Fibroblast of lung (primary cell): ENCODE results near the gene POU2F1.

Experiments
- CTCF ChIP-seq, 2 donors: IDR thresholded peaks in 1 of 2; conservative IDR thresholded peaks in 1 of 2; 1 replicate in 1 of 2; 2 replicates in 1 of 2; pipeline ENCODE4 v1.5.1; 2011 to 2012; ENCODE audit warnings: low read length in 2 of 2, control low read depth in 1 of 2, inconsistent platforms in 1 of 2, low read depth in 1 of 2, mild to moderate bottlenecking in 1 of 2
- EZH2 ChIP-seq: IDR thresholded peaks from 2 replicates; pipeline ENCODE4 v1.5.1; 2012; ENCODE audit warnings: low read length, control low read depth, mild to moderate bottlenecking; ENCODE audit errors: missing control alignments

- no peak for TF ChIP-seq CTCF (conservative IDR thresholded peaks at IDR 0.05 in 1 of 2, IDR thresholded peaks at IDR 0.05 in 1 of 2; ENCODE audit: low read depth in 1 of 2, low read length in 2 of 2)
- no peak for TF ChIP-seq EZH2
Measured at GRCh38 chr1:167216809-167217208, 3.9 kb upstream of the POU2F1 start.
